HG03066 (cell line): ENCODE data around the gene LRFN2.

Experiments used
- ATAC-seq: cut with Tn5 transposase; IDR thresholded peaks from one replicate; pipeline ENCODE4 v1.9.1; 2021; ENCODE audit warnings: low read depth; ENCODE audit not compliant: unreplicated experiment

LRFN2 gene

GRCh38 chr6:40387127-40387870 lies 199.9 kb downstream of the LRFN2 start:
- no peak for ATAC-seq

DNA sequence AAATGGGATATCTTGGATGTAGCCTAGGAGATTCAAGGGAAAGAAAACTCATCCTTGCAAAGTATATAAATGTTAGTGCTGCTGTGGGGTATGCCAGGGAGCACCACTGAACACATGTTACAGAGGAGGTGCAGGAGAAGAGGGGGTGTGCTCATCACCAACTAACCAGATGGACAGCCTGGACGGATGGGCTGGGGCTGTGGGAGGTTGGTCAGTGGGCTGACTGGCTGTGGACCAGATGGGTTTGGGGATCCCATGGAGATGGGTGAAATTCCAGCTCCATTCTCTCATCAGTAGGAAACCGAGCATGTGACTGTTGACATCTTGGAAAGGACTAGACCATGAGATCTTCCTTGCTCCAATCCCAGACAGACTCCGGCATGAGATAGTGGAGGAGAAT lies 201.0 kb downstream of the LRFN2 start:
- no peak for ATAC-seq

DNA sequence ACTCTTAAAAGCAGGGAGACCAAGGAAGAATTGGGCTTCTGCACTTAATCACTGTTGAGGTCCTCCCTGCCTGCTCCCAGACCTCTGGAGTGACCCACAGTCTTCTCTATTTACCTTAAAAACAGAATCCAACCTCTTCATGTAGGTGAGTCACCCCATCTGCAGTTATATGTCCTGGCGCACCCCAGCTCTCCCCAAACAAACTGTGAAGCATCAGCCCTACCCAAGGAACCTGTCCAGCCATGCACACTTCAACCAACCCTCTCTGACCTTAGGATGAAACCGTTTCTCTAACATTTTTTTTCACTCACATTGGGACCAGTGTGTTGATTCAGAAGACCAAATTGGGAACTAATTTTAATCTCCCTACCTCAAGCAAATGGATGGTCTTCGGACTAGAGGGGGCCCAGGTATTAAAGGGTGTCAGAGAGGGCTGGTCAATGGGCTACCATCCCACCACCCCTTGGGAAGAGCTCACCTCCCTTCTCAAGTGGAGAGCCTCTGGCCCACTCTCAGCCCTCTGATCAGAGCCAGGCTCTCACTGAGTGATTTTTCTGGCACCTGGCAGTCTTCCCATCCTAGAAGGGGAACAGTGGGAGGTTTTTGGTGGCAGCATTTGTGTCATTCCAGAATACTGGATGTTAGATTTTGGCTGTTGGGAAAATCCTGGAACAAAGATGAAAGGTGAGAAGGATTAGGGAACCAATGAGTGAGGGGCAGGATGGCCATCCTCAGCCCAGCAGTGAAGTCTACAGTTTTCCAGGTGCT lies 203.6 kb downstream of the LRFN2 start:
- no peak for ATAC-seq

GRCh38 chr6:40380271-40380670 lies 206.9 kb downstream of the LRFN2 start:
- ATAC-seq = no peak

- no peak for ATAC-seq
Observed at GRCh38 chr6:40379811-40380210, 207.4 kb downstream of the LRFN2 start.

GRCh38 chr6:40378725-40379074 lies 208.5 kb downstream of the LRFN2 start:
- ATAC-seq = no peak

DNA sequence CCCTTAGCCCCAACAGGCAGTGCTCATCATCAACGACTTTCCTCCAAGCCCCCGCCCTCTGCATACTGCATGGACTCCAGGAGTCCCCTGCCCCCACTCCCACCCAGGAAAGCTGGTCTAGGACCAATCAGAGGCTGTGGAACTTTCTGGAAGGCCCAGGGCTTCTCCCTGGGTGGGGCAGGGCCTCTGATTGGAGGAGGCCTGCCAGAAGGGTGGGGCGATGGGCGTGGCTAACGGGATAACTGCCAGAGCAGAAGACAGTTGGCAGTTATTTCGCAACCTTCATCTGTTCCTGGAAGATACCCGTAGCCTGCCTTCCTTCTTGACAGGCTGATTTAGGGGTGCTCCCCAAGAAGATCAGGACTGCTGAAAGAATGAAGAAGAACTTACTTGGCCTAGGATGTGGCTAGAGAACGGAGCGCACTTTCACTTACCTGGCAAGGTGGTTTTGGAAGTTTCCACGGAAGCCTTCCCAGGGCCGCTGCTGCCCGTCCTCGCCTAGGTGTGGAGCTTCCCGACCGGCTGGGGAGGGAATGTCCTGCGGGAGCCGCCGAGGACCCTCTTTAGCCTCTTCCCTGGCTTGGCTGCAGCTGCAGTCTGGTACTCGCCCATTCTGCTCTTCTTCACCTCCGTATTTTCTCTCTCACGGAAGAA lies 209.0 kb downstream of the LRFN2 start:
- no peak for ATAC-seq

GRCh38 chr6:40377173-40377806 lies 209.9 kb downstream of the LRFN2 start:
- ATAC-seq = no peak

DNA sequence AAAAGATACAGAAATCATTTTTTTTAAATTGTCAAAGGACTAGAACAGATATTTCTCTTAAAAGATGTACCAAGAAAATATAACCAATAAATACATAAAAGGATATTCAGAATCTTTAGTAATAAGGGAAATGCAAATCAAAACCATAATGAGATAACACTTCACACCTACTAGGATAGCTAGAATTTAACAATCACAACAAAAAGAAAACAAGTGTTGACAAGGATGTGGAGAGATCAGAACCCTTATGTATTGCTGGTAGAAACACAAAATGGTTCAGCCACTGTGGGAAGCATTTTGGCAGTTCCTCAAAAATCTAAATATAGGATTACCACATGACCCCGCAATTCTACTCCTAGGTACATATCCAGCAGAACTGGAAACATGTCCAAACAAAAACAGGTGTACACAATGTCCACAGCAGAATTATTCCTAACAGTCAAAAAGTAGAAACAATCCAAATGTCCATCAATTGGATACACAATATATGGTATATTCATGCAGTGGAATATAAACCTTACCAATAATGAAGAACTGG lies 211.0 kb downstream of the LRFN2 start:
- no peak for ATAC-seq

- no peak for ATAC-seq
Observed at GRCh38 chr6:40373267-40373666, 213.9 kb downstream of the LRFN2 start.

GRCh38 chr6:40371621-40372020 lies 215.5 kb downstream of the LRFN2 start:
- ATAC-seq = no peak

- no peak for ATAC-seq
Observed at GRCh38 chr6:40371095-40371494, 216.1 kb downstream of the LRFN2 start.

- ATAC-seq = no peak
Observed at GRCh38 chr6:40369891-40370290, 217.3 kb downstream of the LRFN2 start.

GRCh38 chr6:40369042-40369441 lies 218.1 kb downstream of the LRFN2 start:
- no peak for ATAC-seq

DNA sequence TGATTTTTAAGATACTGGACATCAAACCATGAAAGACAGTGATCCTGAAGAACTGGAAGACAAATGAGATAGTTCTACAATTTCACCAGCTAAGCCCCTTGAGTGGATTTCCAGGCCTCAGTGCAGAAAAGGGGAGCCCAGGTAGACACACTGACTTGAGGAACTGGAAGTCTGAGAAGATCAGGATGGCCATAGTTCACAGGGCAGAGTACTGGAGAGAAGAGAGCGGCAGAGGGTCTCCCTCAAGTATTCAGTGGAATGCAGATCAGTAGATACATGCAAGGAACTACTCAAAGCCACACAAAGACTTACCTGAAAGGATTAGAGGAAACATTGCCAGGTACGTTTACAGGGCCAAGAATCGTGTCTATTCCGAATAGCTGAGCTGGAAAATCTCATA lies 224.3 kb downstream of the LRFN2 start:
- ATAC-seq = no peak

DNA sequence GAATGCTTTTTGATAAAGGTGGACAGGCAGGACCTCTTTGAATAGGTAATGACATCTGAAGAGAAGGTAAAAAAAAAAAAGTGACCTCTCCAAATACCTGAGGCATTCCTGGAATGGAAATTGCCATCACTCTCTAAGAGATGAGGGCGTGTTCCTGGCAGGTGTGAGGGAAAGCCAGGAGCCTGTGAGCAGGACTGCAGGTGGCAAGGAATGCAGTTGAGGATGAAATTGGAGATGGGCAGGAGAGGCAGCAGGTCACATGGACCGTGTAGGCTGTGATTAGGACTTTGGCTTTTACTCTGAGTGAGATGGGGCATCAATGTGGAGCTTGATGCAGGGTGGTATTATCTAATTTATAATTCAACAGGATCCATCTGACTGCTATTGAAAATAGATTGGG lies 227.4 kb downstream of the LRFN2 start:
- ATAC-seq = no peak

DNA sequence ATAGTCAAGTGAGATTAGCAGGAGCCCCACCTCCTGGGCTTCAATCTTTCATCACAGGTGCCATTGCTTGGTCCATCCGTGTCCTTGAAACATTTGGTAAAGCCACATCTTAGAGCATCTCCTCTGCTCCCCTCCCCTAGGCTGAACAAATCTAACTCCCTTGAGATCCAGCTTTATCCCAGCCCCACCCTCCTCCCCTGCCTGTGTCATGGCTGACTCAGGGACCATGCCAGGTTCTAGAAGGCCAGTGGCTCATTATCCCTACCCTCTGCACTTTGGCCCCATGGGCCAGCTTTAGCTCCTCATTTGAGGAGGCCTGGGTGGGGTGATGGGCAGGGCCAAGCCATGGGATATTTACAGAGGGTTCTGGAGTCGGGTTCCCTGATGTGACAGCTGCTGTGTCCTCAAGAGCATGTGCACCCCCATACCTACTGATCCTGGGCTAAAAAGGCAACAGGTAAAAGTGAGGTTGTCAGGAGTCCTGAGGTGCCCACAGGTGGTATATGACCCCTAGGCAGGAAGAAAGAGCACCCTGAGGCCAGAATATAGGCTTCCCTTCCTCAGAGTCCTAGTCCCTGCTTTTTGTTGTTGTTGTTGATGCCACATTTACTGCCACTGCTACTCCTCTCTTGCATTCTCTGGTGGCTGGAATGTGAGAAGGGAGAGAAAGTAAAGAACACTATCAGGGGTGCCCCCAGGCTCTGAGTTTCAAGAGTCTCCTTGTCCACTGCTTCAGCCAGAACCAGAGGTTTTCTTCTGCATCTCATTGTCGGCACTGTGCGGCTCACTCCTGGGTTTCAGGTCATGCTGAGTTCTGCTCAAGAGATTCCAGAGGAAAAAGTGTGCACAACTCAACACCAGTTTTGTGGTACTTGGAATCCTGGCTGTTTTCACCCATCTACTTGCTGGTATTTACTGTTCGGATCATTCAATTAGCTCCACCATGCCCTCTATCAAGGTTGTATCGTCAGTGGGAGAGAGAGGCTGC lies 228.4 kb downstream of the LRFN2 start:
- no peak for ATAC-seq

DNA sequence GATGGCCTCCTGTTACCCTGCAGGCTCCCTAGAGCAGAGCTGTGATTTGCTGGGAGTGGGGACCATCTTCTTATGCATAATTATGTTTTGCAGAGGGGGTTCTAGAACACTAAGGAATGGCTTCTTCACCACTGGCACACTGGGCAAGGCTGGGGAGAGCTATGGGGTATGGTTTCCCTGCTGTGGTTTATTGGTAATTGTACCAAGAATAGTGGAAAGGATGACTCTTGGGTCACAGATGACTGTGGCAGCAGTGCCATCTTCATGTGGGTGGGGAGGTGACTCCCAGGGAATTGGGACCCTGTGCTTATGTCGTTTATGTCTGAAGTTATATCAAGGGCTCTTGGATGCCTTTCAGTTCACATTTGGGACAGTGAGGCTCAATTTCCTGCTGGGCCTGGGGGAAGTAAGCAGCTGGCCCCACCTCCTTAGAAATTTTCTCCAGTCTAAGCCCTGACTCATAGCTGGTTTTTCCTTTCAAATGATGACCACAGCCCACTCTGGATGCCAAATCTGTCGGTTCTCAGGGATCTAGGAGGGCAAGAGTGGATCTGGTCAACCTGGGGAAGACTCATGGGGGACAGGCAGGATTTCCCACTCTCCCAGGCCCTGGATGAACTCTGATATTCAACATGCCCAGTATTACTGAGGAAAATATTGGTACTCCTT lies 230.8 kb downstream of the LRFN2 start:
- no peak for ATAC-seq

DNA sequence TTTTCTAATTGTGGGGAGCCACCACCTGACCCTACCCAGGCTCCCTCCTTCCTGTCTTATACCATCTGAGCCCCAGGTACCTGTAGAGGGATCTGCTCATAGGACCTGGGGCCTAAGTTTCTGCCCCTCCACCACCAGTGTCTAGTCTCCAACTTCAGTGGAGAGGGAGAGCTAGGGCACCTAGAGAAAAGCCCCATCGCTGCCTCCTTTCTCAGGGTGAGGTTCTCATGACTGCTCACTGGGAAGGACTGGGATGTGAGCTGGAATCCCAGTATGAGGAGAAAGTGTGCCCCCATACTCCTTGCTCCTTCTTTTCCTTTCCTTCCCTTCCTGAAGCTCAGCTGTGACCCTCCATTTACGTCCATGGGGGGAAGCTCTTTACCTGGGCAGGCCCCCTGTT lies 231.6 kb downstream of the LRFN2 start:
- ATAC-seq = no peak
